Posterior vena cava (tissue), 2 donors: ENCODE measurements around the gene KRT86. TPM values are rescaled to one million over a fixed set of nuclear protein-coding genes. Genes with fewer than 3 reads are reported as not detected.
"Not testable (repeated sequence)": the region's sequence is repeated elsewhere in the genome, so short reads cannot be mapped to it uniquely, and the experiment has no call there.

Experiments
- DNase-seq: peaks from one replicate; pipeline ENCODE4 v3.0.0-alpha.2; 2020; ENCODE audit warnings: low spot score
- intact Hi-C, 2 donors: fragments of 100-400 bp; cut with DNase I; formaldehyde crosslinking; loops; one replicate each; pipeline versions ENCODE4 v1.14.1 to v1.14.2; 2022 to 2023
- total RNA-seq, 2 donors: library from RNA; stranded (reverse); fragmentation: NEBNext Ultra II Directional; extraction: Animal tissue kit (Norgen Biotek cat#: 25700); gene quantifications; one replicate each; pipeline ENCODE4 v1.2.1, GENCODE V29; 2021
- donor health status: DM: yes; HTN: yes; CAD: no.
- donor health status: DM: yes; HTN: yes; CAD: no.

Gene KRT86
- total RNA-seq, 2 donors from 2014 or later = not detected

- intact Hi-C loops = no loop called here
- no peak for DNase-seq
Measured at GRCh38 chr12:52341066-52341580, 66.7 kb downstream of the KRT86 start.

- DNase-seq = no peak
- intact Hi-C loops = no loop called here
Measured at GRCh38 chr12:52342781-52343490, 68.5 kb downstream of the KRT86 start.

GRCh38 chr12:52343550-52343949, 69.1 kb downstream of the KRT86 start:
- DNase-seq = no peak
- intact Hi-C loops = no loop called here

- intact Hi-C loops = no loop called here
- DNase-seq = no peak
Measured at GRCh38 chr12:52344111-52344510, 69.7 kb downstream of the KRT86 start.

- intact Hi-C loops, DNase-seq: not testable (repeated sequence)
Measured at GRCh38 chr12:52345041-52345440, 70.6 kb downstream of the KRT86 start.

GRCh38 chr12:52346593-52346992, 72.1 kb downstream of the KRT86 start:
- DNase-seq = no peak

GRCh38 chr12:52347016-52347415, 72.6 kb downstream of the KRT86 start:
- intact Hi-C loops = no loop called here
- DNase-seq = no peak

More at GRCh38 chr12:52346593-52346992, 72.1 kb downstream of the KRT86 start:
- intact Hi-C loops = no loop called here

- intact Hi-C loops = no loop called here
Measured at GRCh38 chr12:52347551-52348510, 73.4 kb downstream of the KRT86 start.

GRCh38 chr12:52349196-52349595, 74.8 kb downstream of the KRT86 start:
- intact Hi-C loops = no loop called here
- DNase-seq = no peak

More at GRCh38 chr12:52347551-52348510, 73.4 kb downstream of the KRT86 start:
- no peak for DNase-seq

- intact Hi-C loops = no loop called here
- no peak for DNase-seq
Measured at GRCh38 chr12:52350021-52350620, 75.7 kb downstream of the KRT86 start.

- intact Hi-C loops = no loop called here
- no peak for DNase-seq
Measured at GRCh38 chr12:52350786-52351185, 76.3 kb downstream of the KRT86 start.

- no peak for DNase-seq
- intact Hi-C loops = no loop called here
Measured at GRCh38 chr12:52351196-52352059, 77.0 kb downstream of the KRT86 start.

GRCh38 chr12:52352951-52353350, 78.5 kb downstream of the KRT86 start:
- intact Hi-C loops = no loop called here
- no peak for DNase-seq

- DNase-seq = no peak
Measured at GRCh38 chr12:52353766-52354165, 79.3 kb downstream of the KRT86 start.

GRCh38 chr12:52354200-52354599, 79.8 kb downstream of the KRT86 start:
- intact Hi-C loops = no loop called here
- DNase-seq = no peak

More at GRCh38 chr12:52353766-52354165, 79.3 kb downstream of the KRT86 start:
- intact Hi-C loops = no loop called here

GRCh38 chr12:52355176-52355575, 80.7 kb downstream of the KRT86 start:
- no peak for DNase-seq
- intact Hi-C loops = no loop called here

- intact Hi-C loops = no loop called here
Measured at GRCh38 chr12:52356031-52356761, 81.8 kb downstream of the KRT86 start.

More at GRCh38 chr12:52356031-52356761, 81.8 kb downstream of the KRT86 start:
- no peak for DNase-seq
